Esophagus muscularis mucosa (tissue), 4 donors: ENCODE data around the gene EGFL8. TPM values are rescaled to one million over a fixed set of nuclear protein-coding genes. Genes with fewer than 3 reads are reported as not detected.

Experiments used
- DNase-seq: peaks from one replicate; pipeline ENCODE4 v3.0.0-alpha.2; 2017; ENCODE audit errors: extremely low spot score
- H3K27ac ChIP-seq, 4 donors: fragments of 200-600 bp; sonication (generic); replicated peaks in 1 of 4; 1 replicate in 3 of 4; 2 replicates in 1 of 4; pipeline ENCODE4 v1.5.1; 2016 to 2019; ENCODE audit warnings: mild to moderate bottlenecking in 1 of 4
- H3K27me3 ChIP-seq, 4 donors: fragments of 200-600 bp; sonication (generic); one replicate each; pipeline versions ENCODE4 v1.5.1 to v1.6.0; 2016 to 2019
- H3K36me3 ChIP-seq, 4 donors: fragments of 200-600 bp; sonication (generic); one replicate each; pipeline ENCODE4 v1.5.1; 2016 to 2019
- H3K4me1 ChIP-seq, 4 donors: fragments of 200-600 bp; sonication (generic); one replicate each; pipeline ENCODE4 v1.5.1; 2016 to 2019
- H3K4me3 ChIP-seq, 4 donors: fragments of 200-600 bp; sonication (generic); 1 replicate in 2 of 4; 2 replicates in 2 of 4; pipeline ENCODE4 v1.5.1; 2016 to 2019; ENCODE audit warnings: mild to moderate bottlenecking in 4 of 4, moderate library complexity in 1 of 4
- H3K9me3 ChIP-seq, 4 donors: fragments of 200-600 bp; sonication (generic); 1 replicate in 3 of 4; 2 replicates in 1 of 4; pipeline ENCODE4 v1.5.1; 2016 to 2019
- CTCF ChIP-seq, 3 experiments: fragments of 200-600 bp in 2 of 3; fragments of 450-650 bp in 1 of 3; sonication (generic) in 2 of 3; IDR thresholded peaks; one replicate each; pipeline ENCODE4 v1.5.1; 2017 to 2019; ENCODE audit warnings: antibody characterized with exemption in 3 of 3, mild to moderate bottlenecking in 2 of 3, moderate library complexity in 1 of 3
- EP300 ChIP-seq: sonication (generic); formaldehyde crosslinking; IDR thresholded peaks from one replicate; pipeline ENCODE4 v1.6.1; 2017; ENCODE audit warnings: antibody characterized with exemption
- POLR2A ChIP-seq: fragments of 450-650 bp; IDR thresholded peaks from one replicate; pipeline ENCODE4 v1.6.1; 2017; ENCODE audit warnings: antibody characterized with exemption, moderate library complexity, mild to moderate bottlenecking, low read depth
- POLR2AphosphoS5 ChIP-seq, 2 donors: sonication (generic); formaldehyde crosslinking; IDR thresholded peaks; one replicate each; pipeline ENCODE4 v1.6.1; 2017; ENCODE audit warnings: antibody characterized with exemption in 2 of 2
- WGBS: methylation state at CpG from one replicate; pipeline ENCODE4 v1.1.5; 2018; 5-methylcytosine and 5-hydroxymethylcytosine counted together
- intact Hi-C: fragments of 100-400 bp; cut with DNase I; formaldehyde crosslinking; loops from one replicate; pipeline ENCODE4 v1.15.1; 2023
- total RNA-seq, 4 donors: library from RNA; depleted of rRNA; stranded (reverse); fragments of >200 nt; gene quantifications; one replicate each; pipeline versions ENCODE4 v1.1.0 to v1.2.1, GENCODE V29; 2016

Gene EGFL8
- total RNA-seq, 4 donors from 2014 or later, result 8.1 to 20.7 (median 13.9) TPM

GRCh38 chr6:32154514-32155161, 9.8 kb upstream of the EGFL8 start:
- intact Hi-C loops, result loop anchor here (2.0 kb wide), 1 partner anchor 36 kb away; no protein-coding TSS in a partner anchor
- 10% methylated on average over 8 of the region's 34 CpGs for WGBS
- peaks cover 12 to 38% (median 38%) of the 10 kb centered on the region in 4 donors for H3K36me3 ChIP-seq
- TF ChIP-seq POLR2AphosphoS5 (IDR thresholded peaks at IDR 0.05), result peak in 1 of 2 donors; percentile 30
- no peak for TF ChIP-seq POLR2A
- peak; percentile 62 to 74 (median 65) for TF ChIP-seq CTCF (IDR thresholded peaks at IDR 0.05)
- H3K9me3 ChIP-seq, result no peaks in the 10 kb centered on the region
- DNase-seq, result no peak
- H3K27ac ChIP-seq, result peak overlapping the region; percentile 90 to 94 (median 93)
- H3K4me3 ChIP-seq, result peak overlapping the region; percentile 76 to 84 (median 80)
- peaks cover 33 to 69% (median 62%) of the 10 kb centered on the region in 4 donors for H3K4me1 ChIP-seq
- no peaks in the 10 kb centered on the region for H3K27me3 ChIP-seq

- intact Hi-C loops, result no loop called here
- DNase-seq, result no peak
- Histone ChIP-seq H3K9me3 (no peaks in the 10 kb centered on the region), H3K36me3 (peaks cover 12 to 58% (median 55%) of the 10 kb centered on the region in 4 donors), H3K4me1 (peaks cover 25 to 49% (median 40%) of the 10 kb centered on the region in 4 donors), H3K27ac (no peak overlapping the region), H3K27me3 (no peaks in the 10 kb centered on the region), H3K4me3 (no peak overlapping the region)
- TF ChIP-seq POLR2A (no peak), POLR2AphosphoS5 (IDR thresholded peaks at IDR 0.05) (no peak), CTCF (IDR thresholded peaks at IDR 0.05) (no peak), EP300 (no peak)
- 82% methylated on average over 9 of the region's 9 CpGs for WGBS
These were observed 7.5 kb upstream of the EGFL8 start for GRCh38 chr6:32156891-32157290.

- H3K4me3 ChIP-seq, result no peak overlapping the region
- peaks cover 13 to 43% (median 36%) of the 10 kb centered on the region in 4 donors for H3K4me1 ChIP-seq
- H3K36me3 ChIP-seq, result peaks cover 14 to 70% (median 66%) of the 10 kb centered on the region in 4 donors
- H3K27ac ChIP-seq, result no peak overlapping the region
- no peak for DNase-seq
- intact Hi-C loops, result no loop called here
- H3K27me3 ChIP-seq, result no peaks in the 10 kb centered on the region
- no peaks in the 10 kb centered on the region for H3K9me3 ChIP-seq
- TF ChIP-seq CTCF (IDR thresholded peaks at IDR 0.05) (no peak), POLR2A (no peak), EP300 (no peak), POLR2AphosphoS5 (IDR thresholded peaks at IDR 0.05) (no peak)
These were observed 6.3 kb upstream of the EGFL8 start for GRCh38 chr6:32158052-32158451.

GRCh38 chr6:32163559-32164258, 686 bp upstream of the EGFL8 start:
- H3K27ac ChIP-seq, result peak overlapping the region; percentile 58 to 72 (median 67)
- TF ChIP-seq POLR2AphosphoS5 (IDR thresholded peaks at IDR 0.05), result peak; percentile 7 to 14
- no peak for TF ChIP-seq CTCF (IDR thresholded peaks at IDR 0.05)
- no peak for TF ChIP-seq POLR2A
- peaks cover 7 to 94% (median 82%) of the 10 kb centered on the region in 4 donors for H3K36me3 ChIP-seq

More at GRCh38 chr6:32163559-32164258, 686 bp upstream of the EGFL8 start:
- Histone ChIP-seq H3K4me1 (peaks cover 0 to 26% (median 17%) of the 10 kb centered on the region in 4 donors), H3K9me3 (no peaks in the 10 kb centered on the region), H3K4me3 (no peak overlapping the region), H3K27me3 (no peaks in the 10 kb centered on the region)
- no peak for DNase-seq
- WGBS, result 76% methylated on average over 4 of the region's 7 CpGs
- intact Hi-C loops, result no loop called here
